Lower leg skin (tissue), 3 donors: ENCODE measurements around the gene WDR38.

Experiments
- CTCF ChIP-seq, 3 donors: fragments of 450-650 bp; IDR thresholded peaks; one replicate each; pipeline ENCODE4 v1.5.1; 2016; ENCODE audit warnings: antibody characterized with exemption in 3 of 3, mild to moderate bottlenecking in 3 of 3, moderate library complexity in 2 of 3
- POLR2A ChIP-seq, 2 donors: fragments of 450-650 bp; IDR thresholded peaks; one replicate each; pipeline ENCODE4 v1.6.1; 2016 to 2017; ENCODE audit warnings: antibody characterized with exemption in 2 of 2, mild to moderate bottlenecking in 1 of 2, moderate library complexity in 1 of 2

- no peak for TF ChIP-seq CTCF (IDR thresholded peaks at IDR 0.05)
- TF ChIP-seq POLR2A (IDR thresholded peaks at IDR 0.05) = no peak
Measured at GRCh38 chr9:124820698-124821623, 32.3 kb upstream of the WDR38 start.
